GM12878 (cell line): ENCODE data around the gene USB1. TPM values are rescaled to one million over a fixed set of nuclear protein-coding genes. Genes with fewer than 3 reads are reported as not detected.

Experiments
- ATAC-seq: fragments of 200-7000 bp; cut with Tn5 transposase; 3 replicates; pipeline ENCODE4 v1.9.1; 2020; ENCODE audit warnings: mild to moderate bottlenecking, moderate library complexity
- BruUV-seq: library from RNA; stranded (reverse); fragments of 400-500 nt; replicated peaks from 2 replicates; lab custom pipeline; 2021; lab: Mats Ljungman, UMichigan
- CTCF ChIA-PET: fragments of 300-600 bp; sonication (Branson Sonifier 250); formaldehyde crosslinking; extraction: SDS; loops from one replicate; lab custom pipeline; 2021; ENCODE audit warnings: inconsistent platforms; lab: Yijun Ruan, JAX
- POLR2A ChIA-PET: fragments of 350-600 bp; formaldehyde crosslinking; extraction: SDS; loops from one replicate; lab custom pipeline; 2021; ENCODE audit warnings: inconsistent platforms; lab: Charles Lee
- RAD21 ChIA-PET: fragments of 300-600 bp; sonication (Branson Sonifier 250); formaldehyde crosslinking; loops from one replicate; lab custom pipeline; 2023; ENCODE audit warnings: antibody characterized with exemption; ENCODE audit not compliant: unreplicated experiment; lab: Charles Lee
- SMC1A ChIA-PET: fragments of 300-600 bp; sonication (Branson Sonifier 250); formaldehyde crosslinking; loops from one replicate; lab custom pipeline; 2023; ENCODE audit not compliant: unreplicated experiment, uncharacterized antibody; lab: Charles Lee
- DNase-seq: peaks from one replicate; pipeline ENCODE4 v3.0.0-alpha.2; 2011; ENCODE audit warnings: low read depth, low spot score
- FAIRE-seq: peaks from 3 replicates; lab custom pipeline; 2011; peaks lifted over from hg19 to GRCh38; lab: Jason Lieb, UNC
- H2AFZ ChIP-seq: 2 replicates; pipeline ENCODE4 v1.6.0; 2011; ENCODE audit warnings: low read depth, low read length, control low read depth; ENCODE audit not compliant: control insufficient read depth
- H3K27ac ChIP-seq: 2 replicates; pipeline ENCODE4 v1.5.1; 2011; ENCODE audit warnings: control low read depth; ENCODE audit not compliant: control insufficient read depth, insufficient read depth
- H3K27me3 ChIP-seq, 2 experiments: replicated peaks in 1 of 2; 2 replicates each; pipeline versions ENCODE4 v1.6.0 to v1.6.1; 2011; ENCODE audit warnings: low read length in 1 of 2; ENCODE audit not compliant: control insufficient read depth in 2 of 2, insufficient read depth in 2 of 2
- H3K36me3 ChIP-seq, 2 experiments: 2 replicates each; pipeline ENCODE4 v1.5.1; 2011; ENCODE audit warnings: low read length in 1 of 2; ENCODE audit not compliant: control insufficient read depth in 2 of 2, insufficient read depth in 2 of 2
- H3K4me1 ChIP-seq: 2 replicates; pipeline ENCODE4 v1.6.1; 2011; ENCODE audit warnings: mild to moderate bottlenecking, low read length, moderate library complexity, mixed read lengths; ENCODE audit not compliant: control insufficient read depth, insufficient read depth
- H3K4me2 ChIP-seq: 2 replicates; pipeline ENCODE4 v1.6.0; 2011; ENCODE audit warnings: control low read depth; ENCODE audit not compliant: control insufficient read depth, insufficient read depth
- H3K4me3 ChIP-seq: fragments of 200-600 bp; sonication (generic); 2 replicates; pipeline ENCODE4 v1.5.1; 2016
- H3K79me2 ChIP-seq: 2 replicates; pipeline ENCODE4 v1.6.0; 2011; ENCODE audit warnings: low read length; ENCODE audit not compliant: control insufficient read depth, insufficient read depth
- H3K9ac ChIP-seq: 2 replicates; pipeline ENCODE4 v1.8.0; 2011; ENCODE audit warnings: low read length, control low read depth, mixed read lengths; ENCODE audit not compliant: control insufficient read depth, insufficient read depth
- H3K9me3 ChIP-seq: replicated peaks from 3 replicates; pipeline ENCODE4 v1.5.1; 2011; ENCODE audit warnings: mild to moderate bottlenecking, low read length; ENCODE audit not compliant: control insufficient read depth, insufficient read depth
- H4K20me1 ChIP-seq: 2 replicates; pipeline ENCODE4 v1.6.0; 2011; ENCODE audit not compliant: control insufficient read depth, insufficient read depth
- CREM ChIP-seq: IDR thresholded peaks from 2 replicates; pipeline ENCODE4 v1.6.1; 2014; ENCODE audit warnings: antibody characterized with exemption, low read depth
- FOXK2 ChIP-seq: fragments of 450-650 bp; IDR thresholded peaks from 2 replicates; pipeline ENCODE4 v1.6.1; 2017; ENCODE audit warnings: mild to moderate bottlenecking, moderate library complexity
- GABPA ChIP-seq: IDR thresholded peaks from 2 replicates; pipeline ENCODE4 v1.6.1; 2014; ENCODE audit warnings: antibody characterized with exemption, low read depth, mild to moderate bottlenecking, inconsistent platforms
- NFXL1 ChIP-seq: fragments of 450-650 bp; IDR thresholded peaks from 2 replicates; pipeline ENCODE4 v1.6.1; 2017; ENCODE audit warnings: antibody characterized with exemption, mild to moderate bottlenecking, borderline replicate concordance
- RFX5 ChIP-seq: IDR thresholded peaks from 2 replicates; pipeline ENCODE4 v1.6.1; 2011; ENCODE audit warnings: low read depth, low read length, improper control_type of control experiment
- SUPT20H ChIP-seq: IDR thresholded peaks from 2 replicates; pipeline ENCODE4 v1.6.1; 2011; ENCODE audit warnings: low read depth, mild to moderate bottlenecking, low read length, moderate library complexity, borderline replicate concordance; ENCODE audit not compliant: control insufficient read depth
- ZNF274 ChIP-seq: IDR thresholded peaks from one replicate; pipeline ENCODE4 v1.8.0; 2011; ENCODE audit not compliant: insufficient read length, insufficient read depth
- WGBS: methylation state at CpG from one replicate; pipeline ENCODE4 v1.1.6; 2016; ENCODE audit warnings: low lambda C conversion rate; ENCODE audit not compliant: insufficient replicate concordance, insufficient coverage; ENCODE audit errors: missing lambda C conversion rate; 5-methylcytosine and 5-hydroxymethylcytosine counted together
- in situ Hi-C: fragments of 300-500 bp; cut with MboI; formaldehyde crosslinking; loops from 9 replicates; pipeline ENCODE4 v1.14.3; 2018; ENCODE audit warnings: mixed read lengths
- intact Hi-C: fragments of 100-400 bp; cut with micrococcal nuclease; formaldehyde crosslinking; loops from one replicate; pipeline ENCODE4 v1.14.2; 2022; ENCODE audit not compliant: unreplicated experiment
- polyA plus RNA-seq, 11 experiments: library from polyadenylated mRNA; depleted of rRNA in 4 of 11; unstranded in 6 of 11; stranded (reverse) in 5 of 11; fragments of >200 nt; fragmentation: Nextera tagmentation in 4 of 11; fragmentation: Illumina TruSeq in 1 of 11; extraction: Ambion mirVana in 4 of 11; extraction: Trizol in 1 of 11; gene quantifications; 1 replicate in 1 of 11; 2 replicates in 10 of 11; pipeline versions ENCODE4 v1.2.1 to v1.2.3, GENCODE V29; 2011 to 2016; ENCODE audit warnings: inconsistent platforms in 2 of 11, missing spikeins in 2 of 11, low read depth in 1 of 11
- total RNA-seq, 4 experiments: library from RNA; depleted of rRNA in 3 of 4; stranded (reverse); fragments of >200 nt in 3 of 4; fragmentation: Illumina TruSeq in 1 of 4; extraction: Trizol in 1 of 4; gene quantifications; 2 replicates each; pipeline versions ENCODE4 v1.2.1 to v1.2.3, GENCODE V29; 2013 to 2021
- TF ChIP-seq, protein P1 (sequence below): fragments of 450-650 bp; IDR thresholded peaks from 2 replicates; pipeline ENCODE4 v1.6.1; 2017; ENCODE audit warnings: low read depth, mild to moderate bottlenecking, moderate library complexity
- TF ChIP-seq, protein P2 (sequence below), 3 experiments: IDR thresholded peaks in 2 of 3; conservative IDR thresholded peaks in 1 of 3; 2 replicates each; pipeline ENCODE4 v1.5.1; 2011; ENCODE audit warnings: low read depth in 3 of 3, low read length in 3 of 3, mild to moderate bottlenecking in 3 of 3, control low read depth in 2 of 3, moderate library complexity in 2 of 3, inconsistent platforms in 1 of 3, mixed read lengths in 1 of 3; ENCODE audit not compliant: control insufficient read depth in 2 of 3, insufficient read depth in 1 of 3; ENCODE audit errors: extremely low read depth in 1 of 3
- TF ChIP-seq, protein P3 (sequence below): fragments of 450-650 bp; conservative IDR thresholded peaks from 2 replicates; pipeline ENCODE4 v1.6.1; 2017; ENCODE audit warnings: mild to moderate bottlenecking, moderate library complexity

USB1 gene
- total and polyA plus RNA-seq, 10 of the 15 experiments (the other 5 are each of a cell fraction or from before 2014, with no cell fraction given): 7.9 to 72.2 (median 41.6) TPM

DNA sequence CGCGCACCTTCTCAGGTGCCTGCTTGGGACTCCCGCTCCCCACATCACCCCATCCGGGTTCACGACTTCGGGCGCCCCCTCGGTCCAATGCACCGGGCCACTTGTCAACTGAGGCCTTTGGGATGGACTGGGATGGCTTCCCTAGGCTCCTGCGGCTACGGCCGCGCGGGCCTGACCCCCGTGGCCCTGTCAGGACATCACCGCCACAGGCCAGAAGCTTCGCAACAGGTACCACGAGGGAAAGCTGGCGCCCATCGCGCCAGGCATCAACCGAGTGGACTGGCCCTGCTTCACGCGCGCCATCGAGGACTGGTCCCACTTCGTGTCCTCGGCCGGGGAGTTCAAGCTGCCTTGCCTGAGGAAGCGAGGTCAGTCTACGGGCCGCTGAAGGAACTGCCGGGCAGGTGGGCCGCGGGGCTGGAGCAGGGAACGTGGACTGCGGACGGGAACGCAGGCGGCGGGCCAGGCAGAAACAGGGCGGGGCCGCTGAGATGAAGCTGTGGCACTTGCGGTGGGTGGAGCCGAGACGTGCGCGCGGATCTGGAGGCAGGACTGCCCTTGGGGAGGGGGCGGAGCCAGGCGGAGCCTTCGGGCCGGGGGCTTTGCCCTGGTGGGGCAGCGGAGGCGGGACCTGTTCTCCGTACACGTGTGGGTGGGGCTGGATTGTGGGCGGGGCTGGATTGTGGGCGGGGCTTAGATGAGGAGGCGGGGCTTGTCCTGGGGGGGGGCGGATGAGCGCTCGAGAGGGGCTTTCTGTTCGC, 16.6 kb upstream of the USB1 start (continued):
- TF ChIP-seq, protein P1, sequence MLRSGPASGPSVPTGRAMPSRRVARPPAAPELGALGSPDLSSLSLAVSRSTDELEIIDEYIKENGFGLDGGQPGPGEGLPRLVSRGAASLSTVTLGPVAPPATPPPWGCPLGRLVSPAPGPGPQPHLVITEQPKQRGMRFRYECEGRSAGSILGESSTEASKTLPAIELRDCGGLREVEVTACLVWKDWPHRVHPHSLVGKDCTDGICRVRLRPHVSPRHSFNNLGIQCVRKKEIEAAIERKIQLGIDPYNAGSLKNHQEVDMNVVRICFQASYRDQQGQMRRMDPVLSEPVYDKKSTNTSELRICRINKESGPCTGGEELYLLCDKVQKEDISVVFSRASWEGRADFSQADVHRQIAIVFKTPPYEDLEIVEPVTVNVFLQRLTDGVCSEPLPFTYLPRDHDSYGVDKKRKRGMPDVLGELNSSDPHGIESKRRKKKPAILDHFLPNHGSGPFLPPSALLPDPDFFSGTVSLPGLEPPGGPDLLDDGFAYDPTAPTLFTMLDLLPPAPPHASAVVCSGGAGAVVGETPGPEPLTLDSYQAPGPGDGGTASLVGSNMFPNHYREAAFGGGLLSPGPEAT: no peak
- no peak for TF ChIP-seq CREM
- TF ChIP-seq, protein P2, sequence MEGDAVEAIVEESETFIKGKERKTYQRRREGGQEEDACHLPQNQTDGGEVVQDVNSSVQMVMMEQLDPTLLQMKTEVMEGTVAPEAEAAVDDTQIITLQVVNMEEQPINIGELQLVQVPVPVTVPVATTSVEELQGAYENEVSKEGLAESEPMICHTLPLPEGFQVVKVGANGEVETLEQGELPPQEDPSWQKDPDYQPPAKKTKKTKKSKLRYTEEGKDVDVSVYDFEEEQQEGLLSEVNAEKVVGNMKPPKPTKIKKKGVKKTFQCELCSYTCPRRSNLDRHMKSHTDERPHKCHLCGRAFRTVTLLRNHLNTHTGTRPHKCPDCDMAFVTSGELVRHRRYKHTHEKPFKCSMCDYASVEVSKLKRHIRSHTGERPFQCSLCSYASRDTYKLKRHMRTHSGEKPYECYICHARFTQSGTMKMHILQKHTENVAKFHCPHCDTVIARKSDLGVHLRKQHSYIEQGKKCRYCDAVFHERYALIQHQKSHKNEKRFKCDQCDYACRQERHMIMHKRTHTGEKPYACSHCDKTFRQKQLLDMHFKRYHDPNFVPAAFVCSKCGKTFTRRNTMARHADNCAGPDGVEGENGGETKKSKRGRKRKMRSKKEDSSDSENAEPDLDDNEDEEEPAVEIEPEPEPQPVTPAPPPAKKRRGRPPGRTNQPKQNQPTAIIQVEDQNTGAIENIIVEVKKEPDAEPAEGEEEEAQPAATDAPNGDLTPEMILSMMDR (IDR thresholded peaks at IDR 0.05 in 2 of 3, conservative IDR thresholded peaks at IDR 0.05 in 1 of 3; ENCODE audit: control insufficient read depth in 2 of 3, extremely low read depth in 1 of 3, insufficient read depth in 1 of 3, low read depth in 3 of 3, low read length in 3 of 3): no peak
- TF ChIP-seq FOXK2: no peak
- no peak for TF ChIP-seq RFX5

DNA sequence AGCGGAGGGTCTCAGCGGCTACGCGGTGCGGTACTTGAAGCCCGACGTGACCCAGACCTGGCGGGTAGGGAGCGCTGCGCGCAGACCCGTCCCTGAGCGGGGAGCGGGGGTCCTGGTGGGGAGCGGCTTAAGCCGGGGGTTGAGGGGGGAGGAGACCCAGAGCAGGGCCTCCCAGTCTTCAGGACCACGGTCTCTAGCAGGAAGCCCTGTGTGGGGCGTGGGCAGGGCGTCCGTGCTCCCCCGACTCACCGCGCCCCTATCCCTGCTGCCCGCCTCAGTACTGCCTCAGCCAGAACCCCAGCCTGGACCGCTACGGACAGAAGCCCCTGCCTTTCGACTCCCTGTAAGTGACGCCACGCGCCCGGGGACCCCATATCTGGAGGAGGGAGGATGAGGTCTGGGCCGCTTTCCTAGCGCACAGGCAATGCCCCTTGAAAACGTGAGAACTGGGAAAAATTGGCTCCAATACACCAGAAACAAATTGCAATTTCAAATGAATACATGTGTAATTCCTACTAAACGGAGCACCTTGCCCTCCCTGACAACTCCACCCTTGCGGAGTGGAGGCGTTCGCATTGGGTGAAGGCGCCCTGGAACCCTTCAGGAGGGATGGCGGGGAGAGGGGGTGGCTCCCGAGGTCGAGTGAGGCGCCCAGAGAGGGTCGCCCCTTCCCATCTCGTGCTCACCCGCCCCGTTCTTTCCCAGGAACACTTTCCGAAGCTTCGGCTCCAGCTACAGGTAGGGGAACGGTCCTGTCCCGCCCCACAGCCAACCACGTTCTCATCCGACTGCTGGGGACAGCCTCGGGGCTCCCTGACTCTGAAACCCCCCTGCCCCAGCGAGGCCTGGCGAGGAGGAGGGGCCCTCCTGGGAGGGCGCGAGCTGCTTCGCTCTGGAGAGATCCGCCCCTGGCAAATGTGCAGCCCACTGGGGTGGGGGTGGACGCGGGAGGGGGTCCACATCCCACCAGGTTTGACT, 15.7 kb upstream of the USB1 start:
- FAIRE-seq: no peak
- ChIA-PET RAD21 (no interaction called here), POLR2A (no interaction called here), SMC1A (no interaction called here), CTCF (no interaction called here)
- no TSS peak for BruUV-seq
- Histone ChIP-seq H3K27me3 (no peaks in the 10 kb centered on the region; a peak in 2 of 4 replicates), H3K79me2 (no peaks in the 10 kb centered on the region), H3K9me3 (no peaks in the 10 kb centered on the region), H3K27ac (no peak overlapping the region), H2AFZ (no peak overlapping the region), H3K9ac (no peak overlapping the region), H3K4me3 (no peak overlapping the region), H3K36me3 (no peaks in the 10 kb centered on the region), H3K4me1 (no peaks in the 10 kb centered on the region; the same call in 1 of the 2 replicates), H4K20me1 (no peaks in the 10 kb centered on the region), H3K4me2 (no peak overlapping the region)
- intact Hi-C loops (no loop called here), in situ Hi-C loops (no loop called here)
- DNase-seq: no peak
- no peak for ATAC-seq
- WGBS: 44% methylated on average over 59 of the region's 62 CpGs
- TF ChIP-seq SUPT20H: no peak
- TF ChIP-seq ZNF274: no peak
- TF ChIP-seq, protein P3, sequence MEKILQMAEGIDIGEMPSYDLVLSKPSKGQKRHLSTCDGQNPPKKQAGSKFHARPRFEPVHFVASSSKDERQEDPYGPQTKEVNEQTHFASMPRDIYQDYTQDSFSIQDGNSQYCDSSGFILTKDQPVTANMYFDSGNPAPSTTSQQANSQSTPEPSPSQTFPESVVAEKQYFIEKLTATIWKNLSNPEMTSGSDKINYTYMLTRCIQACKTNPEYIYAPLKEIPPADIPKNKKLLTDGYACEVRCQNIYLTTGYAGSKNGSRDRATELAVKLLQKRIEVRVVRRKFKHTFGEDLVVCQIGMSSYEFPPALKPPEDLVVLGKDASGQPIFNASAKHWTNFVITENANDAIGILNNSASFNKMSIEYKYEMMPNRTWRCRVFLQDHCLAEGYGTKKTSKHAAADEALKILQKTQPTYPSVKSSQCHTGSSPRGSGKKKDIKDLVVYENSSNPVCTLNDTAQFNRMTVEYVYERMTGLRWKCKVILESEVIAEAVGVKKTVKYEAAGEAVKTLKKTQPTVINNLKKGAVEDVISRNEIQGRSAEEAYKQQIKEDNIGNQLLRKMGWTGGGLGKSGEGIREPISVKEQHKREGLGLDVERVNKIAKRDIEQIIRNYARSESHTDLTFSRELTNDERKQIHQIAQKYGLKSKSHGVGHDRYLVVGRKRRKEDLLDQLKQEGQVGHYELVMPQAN: no peak
- TF ChIP-seq GABPA: no peak
- no peak for TF ChIP-seq NFXL1
